Vagina (tissue), 2 donors: Measurements from ENCODE around the gene TLCD1. TPM values are rescaled to one million over a fixed set of nuclear protein-coding genes. Genes with fewer than 3 reads are reported as not detected.
A peak's percentile ranks its signal among the peaks of the same experiment; 100 is the strongest.

Experiments used
- DNase-seq, 2 donors: peaks; one replicate each; pipeline ENCODE4 v3.0.0-alpha.2; 2017; ENCODE audit errors: extremely low spot score in 2 of 2
- H3K27ac ChIP-seq: fragments of 200-600 bp; sonication (generic); one replicate; pipeline ENCODE4 v1.5.1; 2019
- H3K27me3 ChIP-seq: fragments of 200-600 bp; sonication (generic); one replicate; pipeline ENCODE4 v1.5.1; 2019
- H3K36me3 ChIP-seq, 2 donors: fragments of 200-600 bp; sonication (generic); one replicate each; pipeline ENCODE4 v1.5.1; 2017 to 2019
- H3K4me1 ChIP-seq: fragments of 200-600 bp; sonication (generic); one replicate; pipeline ENCODE4 v1.5.1; 2019
- H3K4me3 ChIP-seq, 2 donors: fragments of 200-600 bp; sonication (generic); 1 replicate in 1 of 2; 2 replicates in 1 of 2; pipeline ENCODE4 v1.5.1; 2016 to 2019
- H3K9me3 ChIP-seq: fragments of 200-600 bp; sonication (generic); one replicate; pipeline ENCODE4 v1.5.1; 2019
- CTCF ChIP-seq, 3 experiments: fragments of 450-650 bp in 2 of 3; fragments of 200-600 bp in 1 of 3; sonication (generic) in 1 of 3; IDR thresholded peaks; one replicate each; pipeline ENCODE4 v1.5.1; 2017 to 2019; ENCODE audit warnings: antibody characterized with exemption in 3 of 3, mild to moderate bottlenecking in 2 of 3, moderate library complexity in 2 of 3
- POLR2A ChIP-seq, 2 donors: fragments of 450-650 bp; IDR thresholded peaks; one replicate each; pipeline ENCODE4 v1.6.1; 2017; ENCODE audit warnings: antibody characterized with exemption in 2 of 2, mild to moderate bottlenecking in 2 of 2, moderate library complexity in 2 of 2
- POLR2AphosphoS5 ChIP-seq, 2 donors: sonication (generic); formaldehyde crosslinking; IDR thresholded peaks; one replicate each; pipeline ENCODE4 v1.9.0; 2017; ENCODE audit warnings: antibody characterized with exemption in 2 of 2, mild to moderate bottlenecking in 2 of 2, low read depth in 1 of 2; ENCODE audit not compliant: insufficient read depth in 1 of 2
- intact Hi-C: fragments of 100-400 bp; cut with DNase I; formaldehyde crosslinking; loops from one replicate; pipeline ENCODE4 v1.15.1; 2023
- total RNA-seq: library from RNA; depleted of rRNA; stranded (reverse); fragments of >200 nt; gene quantifications from one replicate; pipeline ENCODE4 v1.2.3, GENCODE V29; 2016

Gene TLCD1
- total RNA-seq, 1 donor from 2014 or later = 2.9 TPM

DNA sequence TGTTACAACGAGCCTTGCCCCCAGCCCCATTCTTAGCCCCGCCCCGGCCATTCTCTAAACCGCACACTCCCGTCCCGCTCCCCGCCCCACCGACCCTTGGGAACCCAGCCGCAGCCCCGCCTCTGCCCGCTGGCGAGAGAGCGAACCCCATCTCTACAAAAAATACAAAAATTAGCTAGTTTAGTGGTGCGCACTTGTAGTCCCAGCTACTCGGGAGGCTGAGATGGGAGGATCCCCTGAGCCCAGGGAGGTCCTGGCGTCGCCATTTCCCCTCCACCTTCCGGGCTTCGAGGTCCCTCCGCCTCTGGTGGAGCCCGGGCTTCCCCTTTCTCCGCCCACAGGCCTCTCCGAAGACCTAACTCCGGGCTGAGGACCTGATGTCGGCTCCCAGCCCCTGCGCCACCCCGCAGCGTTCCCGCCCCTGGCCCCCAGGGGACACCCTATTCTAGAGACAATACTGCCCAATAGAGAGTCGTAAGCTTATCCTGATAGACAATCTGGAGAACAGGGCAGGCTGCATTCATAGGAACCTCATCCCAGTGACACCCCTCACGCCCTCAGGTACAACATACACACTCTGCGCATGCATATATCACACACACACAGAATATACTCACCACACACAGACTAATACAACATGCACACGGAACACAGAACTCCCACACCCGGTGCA, 13.9 kb downstream of the TLCD1 start:
- H3K4me3 ChIP-seq = peak overlapping the region; percentile 52 to 55
- DNase-seq = no peak
- peaks cover 0 to 11% of the 10 kb centered on the region in 2 donors for H3K36me3 ChIP-seq
- TF ChIP-seq POLR2A (IDR thresholded peaks at IDR 0.05) = no peak
- peak in 1 of 3 experiments; percentile 3 for TF ChIP-seq CTCF (IDR thresholded peaks at IDR 0.05)
- H3K27me3 ChIP-seq = no peaks in the 10 kb centered on the region
- peak overlapping the region; percentile 82 for H3K27ac ChIP-seq
- peaks cover 41% of the 10 kb centered on the region for H3K4me1 ChIP-seq
- no peaks in the 10 kb centered on the region for H3K9me3 ChIP-seq
- intact Hi-C loops = no loop called here

DNA sequence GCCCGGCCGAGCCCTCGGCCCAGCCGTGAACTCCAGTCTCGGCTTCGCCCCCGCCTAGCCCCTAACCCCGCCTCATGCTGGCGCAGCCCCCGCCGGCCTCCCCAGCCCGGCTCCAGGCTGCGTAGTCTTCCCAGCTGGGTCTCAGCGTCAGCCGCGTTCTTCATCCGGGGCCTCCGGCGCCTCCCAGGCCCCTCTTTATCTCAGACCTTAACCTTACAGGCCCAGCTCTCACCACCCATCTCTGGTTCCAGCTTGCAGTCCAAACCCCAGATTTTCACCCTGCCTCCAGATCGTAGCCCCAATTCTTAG, 14.4 kb downstream of the TLCD1 start, which contains the start of gene PROCA1:
PROCA1 (minus strand) TSS at position 166 of the 309 bp plus-strand sequence. CDS start 228 bp downstream, outside the sequence.
- Histone ChIP-seq H3K36me3 (peaks cover 0 to 11% of the 10 kb centered on the region in 2 donors), H3K27me3 (no peaks in the 10 kb centered on the region), H3K4me1 (peaks cover 36% of the 10 kb centered on the region), H3K27ac (peak within 1 kb of the TSS; percentile 82), H3K4me3 (peak within 1 kb of the TSS; percentile 52 to 55), H3K9me3 (no peaks in the 10 kb centered on the region)
- DNase-seq = no peak
- intact Hi-C loops = no loop called here
- TF ChIP-seq POLR2A (IDR thresholded peaks at IDR 0.05) (no peak), CTCF (IDR thresholded peaks at IDR 0.05) (no peak), POLR2AphosphoS5 (IDR thresholded peaks at IDR 0.05; ENCODE audit: insufficient read depth in 1 of 2, low read depth in 1 of 2) (no peak)

- Histone ChIP-seq H3K36me3 (peaks cover 0 to 11% of the 10 kb centered on the region in 2 donors), H3K4me1 (peaks cover 30% of the 10 kb centered on the region), H3K4me3 (peak overlapping the region; percentile 52 to 55), H3K9me3 (no peaks in the 10 kb centered on the region), H3K27me3 (no peaks in the 10 kb centered on the region), H3K27ac (peak overlapping the region; percentile 82)
- TF ChIP-seq CTCF (IDR thresholded peaks at IDR 0.05) (no peak), POLR2AphosphoS5 (IDR thresholded peaks at IDR 0.05; ENCODE audit: insufficient read depth in 1 of 2, low read depth in 1 of 2) (peak in 1 of 2 donors; percentile 95), POLR2A (IDR thresholded peaks at IDR 0.05) (peak in 1 of 2 donors; percentile 73)
- intact Hi-C loops = no loop called here
- DNase-seq = no peak
Observed at GRCh38 chr17:28710861-28711722, 14.9 kb downstream of the TLCD1 start.

DNA sequence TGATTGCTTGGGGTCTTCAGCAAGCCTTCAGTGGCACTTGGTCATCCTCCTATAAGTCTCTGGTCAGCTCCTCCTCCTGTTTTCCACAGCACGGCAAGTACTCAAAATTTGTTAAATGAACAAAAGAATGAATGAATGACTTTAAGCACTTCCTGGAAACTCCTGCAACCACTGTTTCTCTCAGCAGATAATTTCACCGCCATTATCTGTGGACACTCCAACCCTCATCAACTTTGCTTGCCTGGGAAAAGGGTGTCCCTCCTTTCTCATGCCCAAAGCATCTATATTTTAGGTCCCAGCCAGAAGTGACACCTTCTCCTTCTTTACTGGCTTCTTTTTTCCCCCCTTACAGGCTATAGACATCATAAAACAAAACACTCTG, 18.7 kb downstream of the TLCD1 start:
- Histone ChIP-seq H3K4me3 (no peak overlapping the region), H3K27me3 (no peaks in the 10 kb centered on the region), H3K9me3 (no peaks in the 10 kb centered on the region), H3K27ac (no peak overlapping the region), H3K36me3 (peaks cover 0 to 23% of the 10 kb centered on the region in 2 donors), H3K4me1 (peaks cover 22% of the 10 kb centered on the region)
- no peak for TF ChIP-seq POLR2A (IDR thresholded peaks at IDR 0.05)
- TF ChIP-seq POLR2AphosphoS5 (IDR thresholded peaks at IDR 0.05; ENCODE audit: insufficient read depth in 1 of 2, low read depth in 1 of 2) = no peak
- TF ChIP-seq CTCF (IDR thresholded peaks at IDR 0.05) = no peak
- DNase-seq = no peak
- intact Hi-C loops = no loop called here
